GM12878 (cell line): ENCODE data around the gene ARCN1. TPM values are rescaled to one million over a fixed set of nuclear protein-coding genes. Genes with fewer than 3 reads are reported as not detected.

Experiments
- ATAC-seq: fragments of 200-7000 bp; cut with Tn5 transposase; 3 replicates; pipeline ENCODE4 v1.9.1; 2020; ENCODE audit warnings: mild to moderate bottlenecking, moderate library complexity
- BruUV-seq: library from RNA; stranded (reverse); fragments of 400-500 nt; replicated peaks from 2 replicates; lab custom pipeline; 2021; lab: Mats Ljungman, UMichigan
- CTCF ChIA-PET: fragments of 300-600 bp; sonication (Branson Sonifier 250); formaldehyde crosslinking; extraction: SDS; loops from one replicate; lab custom pipeline; 2021; ENCODE audit warnings: inconsistent platforms; lab: Yijun Ruan, JAX
- POLR2A ChIA-PET: fragments of 350-600 bp; formaldehyde crosslinking; extraction: SDS; loops from one replicate; lab custom pipeline; 2021; ENCODE audit warnings: inconsistent platforms; lab: Charles Lee
- RAD21 ChIA-PET: fragments of 300-600 bp; sonication (Branson Sonifier 250); formaldehyde crosslinking; loops from one replicate; lab custom pipeline; 2023; ENCODE audit warnings: antibody characterized with exemption; ENCODE audit not compliant: unreplicated experiment; lab: Charles Lee
- SMC1A ChIA-PET: fragments of 300-600 bp; sonication (Branson Sonifier 250); formaldehyde crosslinking; loops from one replicate; lab custom pipeline; 2023; ENCODE audit not compliant: unreplicated experiment, uncharacterized antibody; lab: Charles Lee
- DNase-seq: peaks from one replicate; pipeline ENCODE4 v3.0.0-alpha.2; 2011; ENCODE audit warnings: low read depth, low spot score
- FAIRE-seq: peaks from 3 replicates; lab custom pipeline; 2011; peaks lifted over from hg19 to GRCh38; lab: Jason Lieb, UNC
- H2AFZ ChIP-seq: 2 replicates; pipeline ENCODE4 v1.6.0; 2011; ENCODE audit warnings: low read depth, low read length, control low read depth; ENCODE audit not compliant: control insufficient read depth
- H3K27ac ChIP-seq: 2 replicates; pipeline ENCODE4 v1.5.1; 2011; ENCODE audit warnings: control low read depth; ENCODE audit not compliant: control insufficient read depth, insufficient read depth
- H3K27me3 ChIP-seq, 2 experiments: replicated peaks in 1 of 2; 2 replicates each; pipeline versions ENCODE4 v1.6.0 to v1.6.1; 2011; ENCODE audit warnings: low read length in 1 of 2; ENCODE audit not compliant: control insufficient read depth in 2 of 2, insufficient read depth in 2 of 2
- H3K36me3 ChIP-seq, 2 experiments: 2 replicates each; pipeline ENCODE4 v1.5.1; 2011; ENCODE audit warnings: low read length in 1 of 2; ENCODE audit not compliant: control insufficient read depth in 2 of 2, insufficient read depth in 2 of 2
- H3K4me1 ChIP-seq: 2 replicates; pipeline ENCODE4 v1.6.1; 2011; ENCODE audit warnings: mild to moderate bottlenecking, low read length, moderate library complexity, mixed read lengths; ENCODE audit not compliant: control insufficient read depth, insufficient read depth
- H3K4me2 ChIP-seq: 2 replicates; pipeline ENCODE4 v1.6.0; 2011; ENCODE audit warnings: control low read depth; ENCODE audit not compliant: control insufficient read depth, insufficient read depth
- H3K4me3 ChIP-seq: fragments of 200-600 bp; sonication (generic); 2 replicates; pipeline ENCODE4 v1.5.1; 2016
- H3K79me2 ChIP-seq: 2 replicates; pipeline ENCODE4 v1.6.0; 2011; ENCODE audit warnings: low read length; ENCODE audit not compliant: control insufficient read depth, insufficient read depth
- H3K9ac ChIP-seq: 2 replicates; pipeline ENCODE4 v1.8.0; 2011; ENCODE audit warnings: low read length, control low read depth, mixed read lengths; ENCODE audit not compliant: control insufficient read depth, insufficient read depth
- H3K9me3 ChIP-seq: replicated peaks from 3 replicates; pipeline ENCODE4 v1.5.1; 2011; ENCODE audit warnings: mild to moderate bottlenecking, low read length; ENCODE audit not compliant: control insufficient read depth, insufficient read depth
- H4K20me1 ChIP-seq: 2 replicates; pipeline ENCODE4 v1.6.0; 2011; ENCODE audit not compliant: control insufficient read depth, insufficient read depth
- ASH2L ChIP-seq: fragments of 300-600, 200-600 bp; sonication (generic); IDR thresholded peaks from 2 replicates; pipeline ENCODE4 v1.6.1; 2017; ENCODE audit warnings: low read depth, mild to moderate bottlenecking, borderline replicate concordance
- BCL11A ChIP-seq: IDR thresholded peaks from 2 replicates; pipeline ENCODE4 v1.6.1; 2011; ENCODE audit warnings: low read depth, low read length
- E2F8 ChIP-seq: fragments of 450-650 bp; IDR thresholded peaks from 2 replicates; pipeline ENCODE4 v1.6.1; 2018; ENCODE audit warnings: mild to moderate bottlenecking, low read depth, moderate library complexity; ENCODE audit not compliant: partially characterized antibody
- KAT2A ChIP-seq: conservative IDR thresholded peaks from 2 replicates; pipeline ENCODE4 v1.6.1; 2011; ENCODE audit warnings: low read depth, low read length; ENCODE audit not compliant: control insufficient read depth
- POU2F2 ChIP-seq: IDR thresholded peaks from 3 replicates; pipeline ENCODE4 v1.6.1; 2011; ENCODE audit warnings: low read depth, mild to moderate bottlenecking, low read length, borderline replicate concordance
- RBBP5 ChIP-seq: fragments of 200-600 bp; sonication (generic); conservative IDR thresholded peaks from 2 replicates; pipeline ENCODE4 v1.6.1; 2016
- RELA ChIP-seq: fragments of 450-650 bp; IDR thresholded peaks from 2 replicates; pipeline ENCODE4 v1.8.0; 2014; ENCODE audit warnings: borderline replicate concordance; ENCODE audit not compliant: partially characterized antibody
- RFX5 ChIP-seq: IDR thresholded peaks from 2 replicates; pipeline ENCODE4 v1.6.1; 2011; ENCODE audit warnings: low read depth, low read length, improper control_type of control experiment
- SPI1 ChIP-seq: IDR thresholded peaks from 2 replicates; pipeline ENCODE4 v1.6.1; 2011; ENCODE audit warnings: low read depth, mild to moderate bottlenecking, low read length, moderate library complexity, borderline replicate concordance; ENCODE audit not compliant: insufficient read depth
- SREBF1 ChIP-seq: IDR thresholded peaks from 2 replicates; pipeline ENCODE4 v1.6.1; 2012; ENCODE audit warnings: mild to moderate bottlenecking, low read length
- TAF1 ChIP-seq: IDR thresholded peaks from 2 replicates; pipeline ENCODE4 v1.6.1; 2011; ENCODE audit warnings: mild to moderate bottlenecking, low read depth, low read length, borderline replicate concordance
- YBX1 ChIP-seq: fragments of 450-650 bp; IDR thresholded peaks from 2 replicates; pipeline ENCODE4 v1.6.1; 2016; ENCODE audit warnings: antibody characterized with exemption
- WGBS: methylation state at CpG from one replicate; pipeline ENCODE4 v1.1.6; 2016; ENCODE audit warnings: low lambda C conversion rate; ENCODE audit not compliant: insufficient replicate concordance, insufficient coverage; ENCODE audit errors: missing lambda C conversion rate; 5-methylcytosine and 5-hydroxymethylcytosine counted together
- in situ Hi-C: fragments of 300-500 bp; cut with MboI; formaldehyde crosslinking; loops from 9 replicates; pipeline ENCODE4 v1.14.3; 2018; ENCODE audit warnings: mixed read lengths
- intact Hi-C: fragments of 100-400 bp; cut with micrococcal nuclease; formaldehyde crosslinking; loops from one replicate; pipeline ENCODE4 v1.14.2; 2022; ENCODE audit not compliant: unreplicated experiment
- polyA plus RNA-seq, 11 experiments: library from polyadenylated mRNA; depleted of rRNA in 4 of 11; unstranded in 6 of 11; stranded (reverse) in 5 of 11; fragments of >200 nt; fragmentation: Nextera tagmentation in 4 of 11; fragmentation: Illumina TruSeq in 1 of 11; extraction: Ambion mirVana in 4 of 11; extraction: Trizol in 1 of 11; gene quantifications; 1 replicate in 1 of 11; 2 replicates in 10 of 11; pipeline versions ENCODE4 v1.2.1 to v1.2.3, GENCODE V29; 2011 to 2016; ENCODE audit warnings: inconsistent platforms in 2 of 11, missing spikeins in 2 of 11, low read depth in 1 of 11
- total RNA-seq, 4 experiments: library from RNA; depleted of rRNA in 3 of 4; stranded (reverse); fragments of >200 nt in 3 of 4; fragmentation: Illumina TruSeq in 1 of 4; extraction: Trizol in 1 of 4; gene quantifications; 2 replicates each; pipeline versions ENCODE4 v1.2.1 to v1.2.3, GENCODE V29; 2013 to 2021
- TF ChIP-seq, protein P1 (sequence below): fragments of 450-650 bp; IDR thresholded peaks from 2 replicates; pipeline ENCODE4 v1.6.1; 2016; ENCODE audit warnings: mild to moderate bottlenecking

ARCN1 gene
- total and polyA plus RNA-seq, 10 of the 15 experiments (the other 5 are each of a cell fraction or from before 2014, with no cell fraction given) = 33.3 to 172 (median 106) TPM

GRCh38 chr11:118621784-118622375, 49.7 kb downstream of the ARCN1 start:
- H3K27me3 ChIP-seq = peaks cover 5 to 6% of the 10 kb centered on the region in 2 experiments
- no peak overlapping the region for H3K9ac ChIP-seq
- H3K4me1 ChIP-seq = no peaks in the 10 kb centered on the region
- ChIA-PET RAD21 (no interaction called here), CTCF (interaction anchor here (0.6 kb wide), 1 partner anchor 334 kb away, joined by 3 read pairs; the partner anchor contains the start of gene UPK2), POLR2A (interaction anchor here (0.6 kb wide), 1 partner anchor 24 kb away, joined by 4 read pairs; no protein-coding TSS in a partner anchor), SMC1A (no interaction called here)
- intact Hi-C loops = no loop called here
- TF ChIP-seq BCL11A = no peak
- no peak for TF ChIP-seq ASH2L
- no peak for TF ChIP-seq KAT2A
- TF ChIP-seq, protein P1, sequence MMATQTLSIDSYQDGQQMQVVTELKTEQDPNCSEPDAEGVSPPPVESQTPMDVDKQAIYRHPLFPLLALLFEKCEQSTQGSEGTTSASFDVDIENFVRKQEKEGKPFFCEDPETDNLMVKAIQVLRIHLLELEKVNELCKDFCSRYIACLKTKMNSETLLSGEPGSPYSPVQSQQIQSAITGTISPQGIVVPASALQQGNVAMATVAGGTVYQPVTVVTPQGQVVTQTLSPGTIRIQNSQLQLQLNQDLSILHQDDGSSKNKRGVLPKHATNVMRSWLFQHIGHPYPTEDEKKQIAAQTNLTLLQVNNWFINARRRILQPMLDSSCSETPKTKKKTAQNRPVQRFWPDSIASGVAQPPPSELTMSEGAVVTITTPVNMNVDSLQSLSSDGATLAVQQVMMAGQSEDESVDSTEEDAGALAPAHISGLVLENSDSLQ = no peak
- no peak for TF ChIP-seq SPI1
- no peak for TF ChIP-seq RELA
- no peak for TF ChIP-seq YBX1
- no peak for TF ChIP-seq E2F8
- no peak for TF ChIP-seq RBBP5
- TF ChIP-seq SREBF1 = no peak
- TF ChIP-seq RFX5 = no peak
- TF ChIP-seq POU2F2 = no peak
- no peak for TF ChIP-seq TAF1
- no peak overlapping the region for H3K4me3 ChIP-seq
- no peak overlapping the region for H3K4me2 ChIP-seq
- DNase-seq = no peak
- no peaks in the 10 kb centered on the region for H3K79me2 ChIP-seq
- in situ Hi-C loops = no loop called here
- no TSS peak for BruUV-seq
- no peaks in the 10 kb centered on the region for H3K36me3 ChIP-seq
- H3K27ac ChIP-seq = no peak overlapping the region
- no peak overlapping the region for H2AFZ ChIP-seq
- no peak for FAIRE-seq
- 33% methylated on average over 4 of the region's 4 CpGs for WGBS
- no peaks in the 10 kb centered on the region for H4K20me1 ChIP-seq
- ATAC-seq = no peak
- H3K9me3 ChIP-seq = no peaks in the 10 kb centered on the region
